ENCODE measurements around the gene MRPL37. TPM values are rescaled to one million over a fixed set of nuclear protein-coding genes. Genes with fewer than 3 reads are reported as not detected.

MRPL37 gene
- total RNA-seq (2022; extraction: Qiagen RNA extraction), result 77.4 to 97.8 TPM (median 96.0 TPM) in 5 replicates

DNA sequence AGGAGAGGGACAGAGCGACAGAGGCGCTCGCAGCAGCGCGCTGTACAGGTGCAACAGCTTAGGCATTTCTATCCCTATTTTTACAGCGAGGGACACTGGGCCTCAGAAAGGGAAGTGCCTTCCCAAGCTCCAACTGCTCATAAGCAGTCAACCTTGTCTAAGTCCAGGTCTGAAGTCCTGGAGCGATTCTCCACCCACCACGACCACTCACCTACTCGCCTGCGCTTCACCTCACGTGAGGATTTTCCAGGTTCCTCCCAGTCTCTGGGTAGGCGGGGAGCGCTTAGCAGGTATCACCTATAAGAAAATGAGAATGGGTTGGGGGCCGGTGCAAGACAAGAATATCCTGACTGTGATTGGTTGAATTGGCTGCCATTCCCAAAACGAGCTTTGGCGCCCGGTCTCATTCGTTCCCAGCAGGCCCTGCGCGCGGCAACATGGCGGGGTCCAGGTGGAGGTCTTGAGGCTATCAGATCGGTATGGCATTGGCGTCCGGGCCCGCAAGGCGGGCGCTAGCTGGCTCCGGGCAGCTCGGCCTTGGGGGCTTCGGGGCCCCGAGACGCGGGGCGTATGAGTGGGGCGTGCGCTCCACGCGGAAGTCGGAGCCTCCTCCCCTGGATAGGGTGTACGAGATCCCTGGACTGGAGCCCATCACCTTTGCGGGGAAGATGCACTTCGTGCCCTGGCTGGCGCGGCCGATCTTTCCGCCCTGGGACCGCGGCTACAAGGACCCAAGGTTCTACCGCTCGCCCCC lies at the start of gene MRPL37, which contains the start of gene CYB5RL:
Gene MRPL37, plus strand, starts transcription at position 403 of the 754 bp plus-strand sequence. Its CDS starts 77 bp downstream, at position 480.
Gene CYB5RL, minus strand, starts transcription at position 266 of the 754 bp plus-strand sequence. CDS start 4,414 bp downstream, outside the sequence.

DNA sequence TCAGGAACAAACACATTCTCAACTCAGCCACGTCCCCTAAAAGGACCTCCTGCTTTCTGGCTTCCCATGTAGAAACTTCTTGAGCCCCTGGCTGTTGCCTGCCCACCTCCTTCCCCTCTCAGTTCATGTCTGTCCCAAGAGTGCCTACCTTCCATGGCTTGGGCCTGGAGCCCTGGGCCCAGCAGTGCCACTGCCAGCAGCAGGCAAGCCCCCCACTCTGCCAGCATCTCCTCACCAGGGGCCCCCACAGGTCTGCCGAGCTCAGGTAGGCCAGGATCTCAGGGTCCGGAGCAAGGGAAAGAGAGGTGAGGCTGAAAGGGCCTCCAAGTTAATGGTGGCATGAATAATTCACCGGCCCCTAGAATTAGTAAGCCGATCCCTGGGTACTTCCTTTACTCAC lies 47.3 kb upstream of the MRPL37 start, which contains the start of gene CDCP2:
Gene CDCP2, minus strand, starts transcription at position 305 of the 400 bp plus-strand sequence. Its CDS starts 78 bp downstream, at position 227.

Other genes with a start within 250 kb of the MRPL37 start
- gene LDLRAD1, start 182.0 kb upstream of the MRPL37 start, total RNA-seq (2022; extraction: Qiagen RNA extraction), result not detected in 5 replicates
- gene TMEM59, start 147.0 kb upstream of the MRPL37 start, total RNA-seq (2022; extraction: Qiagen RNA extraction), result 113 to 131 TPM (median 121 TPM) in 5 replicates
- 2.1 to 2.7 TPM (median 2.1 TPM) in 5 replicates for gene TCEANC2, start 146.6 kb upstream of the MRPL37 start, total RNA-seq (2022; extraction: Qiagen RNA extraction)
- gene CDCP2, start 47.2 kb upstream of the MRPL37 start, total RNA-seq (2022; extraction: Qiagen RNA extraction), result not detected in 5 replicates
- 2.1 to 3.8 TPM (median 3.3 TPM) in 5 replicates for gene CYB5RL, start 137 bp upstream of the MRPL37 start, total RNA-seq (2022; extraction: Qiagen RNA extraction)
- 8.3 to 10.4 TPM (median 8.4 TPM) in 5 replicates for gene SSBP3, start 206.2 kb downstream of the MRPL37 start, total RNA-seq (2022; extraction: Qiagen RNA extraction)

All from A549 treated with CORT108297 at 1 μM for 4 hours (cell line).